HEK293 (cell line): ENCODE measurements around the gene RPS21.

Source experiments
- CTCF ChIP-seq: fragments of 450-650 bp; formaldehyde crosslinking; IDR thresholded peaks from 2 replicates; pipeline ENCODE4 v1.5.1; 2016; ENCODE audit warnings: missing biosample characterization, missing genetic modification characterization
- HIC1 ChIP-seq: fragments of 450-650 bp; formaldehyde crosslinking; IDR thresholded peaks from 2 replicates; pipeline ENCODE4 v1.5.1; 2016; ENCODE audit warnings: missing biosample characterization, missing genetic modification characterization
- KLF9 ChIP-seq: fragments of 450-650 bp; formaldehyde crosslinking; IDR thresholded peaks from 2 replicates; pipeline ENCODE4 v1.5.1; 2016; ENCODE audit warnings: missing biosample characterization, missing genetic modification characterization, low read depth
- PATZ1 ChIP-seq: fragments of 450-650 bp; formaldehyde crosslinking; IDR thresholded peaks from 2 replicates; pipeline ENCODE4 v1.5.1; 2016; ENCODE audit warnings: missing biosample characterization, missing genetic modification characterization
- RBAK ChIP-seq: fragments of 450-650 bp; formaldehyde crosslinking; IDR thresholded peaks from 2 replicates; pipeline ENCODE4 v1.5.1; 2016; ENCODE audit warnings: missing biosample characterization, missing genetic modification characterization
- ZBTB10 ChIP-seq: fragments of 450-650 bp; formaldehyde crosslinking; IDR thresholded peaks from 2 replicates; pipeline ENCODE4 v1.5.1; 2016; ENCODE audit warnings: missing biosample characterization, missing genetic modification characterization
- ZBTB7A ChIP-seq: fragments of 450-650 bp; formaldehyde crosslinking; IDR thresholded peaks from 2 replicates; pipeline ENCODE4 v1.5.1; 2016; ENCODE audit warnings: low read depth, missing biosample characterization, missing genetic modification characterization
- ZNF121 ChIP-seq: fragments of 450-650 bp; formaldehyde crosslinking; IDR thresholded peaks from 2 replicates; pipeline ENCODE4 v1.5.1; 2016; ENCODE audit warnings: missing biosample characterization, missing genetic modification characterization
- ZNF280D ChIP-seq: fragments of 450-650 bp; formaldehyde crosslinking; IDR thresholded peaks from 2 replicates; pipeline ENCODE4 v1.5.1; 2016; ENCODE audit warnings: missing biosample characterization, missing genetic modification characterization
- ZNF335 ChIP-seq: fragments of 450-650 bp; formaldehyde crosslinking; conservative IDR thresholded peaks from 2 replicates; pipeline ENCODE4 v1.5.1; 2016; ENCODE audit warnings: missing biosample characterization, missing genetic modification characterization
- ZNF639 ChIP-seq: fragments of 450-650 bp; formaldehyde crosslinking; IDR thresholded peaks from 2 replicates; pipeline ENCODE4 v1.5.1; 2016; ENCODE audit warnings: missing biosample characterization, missing genetic modification characterization
- ZNF692 ChIP-seq: fragments of 450-650 bp; formaldehyde crosslinking; IDR thresholded peaks from 2 replicates; pipeline ENCODE4 v1.5.1; 2016; ENCODE audit warnings: missing biosample characterization, missing genetic modification characterization
- ZNF777 ChIP-seq: fragments of 450-650 bp; formaldehyde crosslinking; IDR thresholded peaks from 2 replicates; pipeline ENCODE4 v1.5.1; 2017; ENCODE audit warnings: missing biosample characterization, missing genetic modification characterization, borderline replicate concordance

- TF ChIP-seq CTCF = no peak
- TF ChIP-seq ZNF639 (tag by site-specific recombination) = no peak
- TF ChIP-seq ZNF777 (tag by site-specific recombination) = no peak
- TF ChIP-seq ZBTB10 (tag by site-specific recombination) = no peak
- TF ChIP-seq ZNF121 = no peak
- no peak for TF ChIP-seq PATZ1 (tag by site-specific recombination)
- TF ChIP-seq ZNF335 = no peak
- TF ChIP-seq KLF9 = no peak
- TF ChIP-seq RBAK (tag by site-specific recombination) = no peak
- no peak for TF ChIP-seq HIC1 (tag by site-specific recombination)
- no peak for TF ChIP-seq ZBTB7A (tag by site-specific recombination)
- TF ChIP-seq ZNF280D (tag by site-specific recombination) = no peak
- TF ChIP-seq ZNF692 (tag by site-specific recombination) = no peak
Measured at GRCh38 chr20:62400541-62400940, 13.6 kb downstream of the RPS21 start.
